ENCODE results near the gene ADCY3. TPM values are rescaled to one million over a fixed set of nuclear protein-coding genes. Genes with fewer than 3 reads are reported as not detected.

The ADCY3 gene
- total and polyA plus RNA-seq, 2 donors from 2014 or later: 21.1 to 44.6 TPM

DNA sequence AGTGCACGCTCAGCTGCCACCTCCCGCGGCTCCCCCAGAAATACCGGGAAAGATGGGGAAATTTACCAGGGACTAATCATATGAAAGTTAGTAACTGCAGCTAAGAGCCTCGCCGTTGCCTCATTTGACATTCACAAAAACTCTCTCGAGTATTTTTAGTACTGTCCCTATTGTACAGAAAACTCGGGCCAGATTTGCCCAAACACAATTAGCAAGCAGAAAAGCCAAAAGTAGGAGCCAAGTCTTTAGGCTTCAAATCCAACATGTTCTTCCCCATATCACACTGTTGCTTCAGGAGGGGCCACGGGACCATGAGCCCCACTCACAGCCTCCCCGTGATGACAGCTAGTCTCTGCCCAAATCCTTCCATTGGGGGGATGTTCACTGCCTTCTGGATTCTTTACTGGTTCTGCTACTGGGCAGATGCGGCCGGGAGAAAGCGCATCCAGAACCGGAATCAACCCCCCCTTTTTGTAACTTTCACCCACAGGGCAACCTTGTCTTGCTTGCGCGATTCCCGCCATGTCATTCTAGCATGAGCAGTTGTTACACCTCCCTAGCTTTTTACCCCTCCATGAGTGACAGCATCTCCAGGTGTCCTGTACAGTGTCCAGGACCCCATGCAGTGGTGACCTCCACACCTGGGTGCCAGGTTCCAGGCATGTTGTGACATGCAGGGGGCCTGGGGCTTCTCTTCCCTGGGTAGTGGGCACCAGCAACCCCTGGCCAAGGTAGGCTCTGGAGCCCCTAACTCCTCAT is 91.6 kb downstream of the ADCY3 start:
- Histone ChIP-seq H3K4me3 (ENCODE audit: low read length in 3 of 3) (no peak overlapping the region), H3K36me3 (ENCODE audit: control insufficient read depth in 2 of 3, insufficient read depth in 3 of 3, low read length in 3 of 3) (no peaks in the 10 kb centered on the region), H3K27ac (ENCODE audit: low read depth in 2 of 2, low read length in 2 of 2) (no peak overlapping the region), H3K9ac (ENCODE audit: low read length in 3 of 3) (no peak overlapping the region), H3K4me1 (ENCODE audit: control insufficient read depth in 2 of 3, insufficient read depth in 2 of 3, low read depth in 1 of 3, low read length in 3 of 3) (peaks cover 0 to 6% (median 5%) of the 10 kb centered on the region in 3 donors), H3K27me3 (ENCODE audit: control insufficient read depth, insufficient read depth, low read length) (no peaks in the 10 kb centered on the region), H3K9me3 (ENCODE audit: control insufficient read depth in 2 of 3, insufficient read depth in 1 of 3, low read length in 3 of 3) (no peaks in the 10 kb centered on the region)
- intact Hi-C loops (cut with DNase I): loop anchor here (5.0 kb wide), 1 partner anchor 416 kb away; no protein-coding TSS in a partner anchor
- FAIRE-seq: no peak
- peak in 1 of 5 donors; percentile 33 for DNase-seq
- TF ChIP-seq, protein P1, sequence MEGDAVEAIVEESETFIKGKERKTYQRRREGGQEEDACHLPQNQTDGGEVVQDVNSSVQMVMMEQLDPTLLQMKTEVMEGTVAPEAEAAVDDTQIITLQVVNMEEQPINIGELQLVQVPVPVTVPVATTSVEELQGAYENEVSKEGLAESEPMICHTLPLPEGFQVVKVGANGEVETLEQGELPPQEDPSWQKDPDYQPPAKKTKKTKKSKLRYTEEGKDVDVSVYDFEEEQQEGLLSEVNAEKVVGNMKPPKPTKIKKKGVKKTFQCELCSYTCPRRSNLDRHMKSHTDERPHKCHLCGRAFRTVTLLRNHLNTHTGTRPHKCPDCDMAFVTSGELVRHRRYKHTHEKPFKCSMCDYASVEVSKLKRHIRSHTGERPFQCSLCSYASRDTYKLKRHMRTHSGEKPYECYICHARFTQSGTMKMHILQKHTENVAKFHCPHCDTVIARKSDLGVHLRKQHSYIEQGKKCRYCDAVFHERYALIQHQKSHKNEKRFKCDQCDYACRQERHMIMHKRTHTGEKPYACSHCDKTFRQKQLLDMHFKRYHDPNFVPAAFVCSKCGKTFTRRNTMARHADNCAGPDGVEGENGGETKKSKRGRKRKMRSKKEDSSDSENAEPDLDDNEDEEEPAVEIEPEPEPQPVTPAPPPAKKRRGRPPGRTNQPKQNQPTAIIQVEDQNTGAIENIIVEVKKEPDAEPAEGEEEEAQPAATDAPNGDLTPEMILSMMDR (IDR thresholded peaks at IDR 0.05; ENCODE audit: borderline replicate concordance, extremely low read depth, insufficient read depth): no peak

DNA sequence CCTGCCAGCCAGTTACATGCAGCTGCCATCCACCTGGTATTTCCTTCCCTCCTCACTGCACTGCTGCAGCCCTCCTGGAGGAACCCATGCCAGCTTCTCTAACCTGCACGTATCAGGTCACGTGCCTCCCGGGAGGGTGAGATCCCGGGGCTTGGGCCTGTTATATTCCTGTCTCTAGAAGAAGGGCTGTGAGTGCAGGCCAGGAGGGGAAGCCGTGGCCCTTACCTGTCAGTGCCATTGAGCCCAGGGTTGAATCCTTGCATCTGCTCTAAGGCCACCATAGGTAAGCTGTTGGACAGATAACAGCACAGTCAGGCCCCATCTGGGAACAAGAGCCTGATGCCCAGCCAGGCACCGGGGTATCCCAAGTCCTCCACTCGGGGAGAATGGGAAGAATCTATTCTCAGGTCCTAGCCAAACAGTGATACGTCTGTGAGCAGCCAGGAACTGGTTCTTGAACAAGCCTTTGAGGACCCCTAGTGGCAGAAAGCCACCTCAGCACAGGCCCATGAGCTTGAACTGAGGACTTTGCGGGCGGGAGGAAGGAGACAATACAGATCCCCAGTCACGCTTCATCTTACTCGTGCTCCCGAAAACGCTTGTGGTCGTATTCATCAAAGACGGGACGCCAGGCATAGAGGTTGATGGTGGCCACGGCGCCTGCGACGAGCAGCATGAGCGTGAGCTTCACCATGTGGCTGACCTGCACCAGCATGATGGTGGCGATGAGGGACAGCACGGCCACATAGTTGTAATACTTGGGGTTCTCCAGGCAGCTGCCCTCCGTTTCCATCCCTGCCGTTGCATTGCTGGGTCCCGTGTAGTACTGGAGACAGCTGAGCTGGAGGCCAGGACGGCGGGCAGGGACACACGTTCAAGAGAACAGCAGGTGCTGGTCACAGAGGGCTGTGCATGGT is 92.5 kb downstream of the ADCY3 start:
- no peak for FAIRE-seq
- Histone ChIP-seq H3K4me3 (ENCODE audit: low read length in 3 of 3) (no peak overlapping the region), H3K9me3 (ENCODE audit: control insufficient read depth in 2 of 3, insufficient read depth in 1 of 3, low read length in 3 of 3) (no peaks in the 10 kb centered on the region), H3K36me3 (ENCODE audit: control insufficient read depth in 2 of 3, insufficient read depth in 3 of 3, low read length in 3 of 3) (peaks cover 0 to under 1% (median 0%) of the 10 kb centered on the region in 3 donors), H3K27ac (ENCODE audit: low read depth in 2 of 2, low read length in 2 of 2) (no peak overlapping the region), H3K9ac (ENCODE audit: low read length in 3 of 3) (no peak overlapping the region), H3K27me3 (ENCODE audit: control insufficient read depth, insufficient read depth, low read length) (no peaks in the 10 kb centered on the region), H3K4me1 (ENCODE audit: control insufficient read depth in 2 of 3, insufficient read depth in 2 of 3, low read depth in 1 of 3, low read length in 3 of 3) (peaks cover 0 to 6% (median 5%) of the 10 kb centered on the region in 3 donors)
- DNase-seq: peak in 4 of 5 donors; percentile 86 to 94 (median 90)
- intact Hi-C loops (cut with DNase I): loop anchor here (5.0 kb wide), 1 partner anchor 415 kb away; no protein-coding TSS in a partner anchor
- TF ChIP-seq, protein P1 (IDR thresholded peaks at IDR 0.05; ENCODE audit: borderline replicate concordance, extremely low read depth, insufficient read depth): peak; percentile 96

DNA sequence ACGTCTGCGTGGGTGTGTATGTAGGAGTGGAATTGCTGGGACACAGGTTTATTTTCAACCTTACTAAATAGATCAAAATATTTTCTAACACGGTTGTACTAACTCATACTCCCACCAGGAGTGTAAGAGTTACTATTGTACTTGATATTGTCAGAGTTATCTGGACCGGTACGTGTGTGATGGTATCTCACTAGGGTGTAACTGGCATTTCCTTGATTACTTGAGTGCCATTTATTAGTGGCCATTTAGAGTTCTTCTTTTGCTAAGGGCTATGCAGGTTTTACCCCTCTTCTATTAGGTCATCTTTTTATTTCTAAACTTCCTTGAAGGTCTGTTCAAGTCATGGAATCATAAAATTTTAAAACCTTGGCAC is 93.3 kb downstream of the ADCY3 start:
- peaks cover 0 to 6% (median 5%) of the 10 kb centered on the region in 3 donors for H3K4me1 ChIP-seq (ENCODE audit: control insufficient read depth in 2 of 3, insufficient read depth in 2 of 3, low read depth in 1 of 3, low read length in 3 of 3)
- no peak overlapping the region for H3K27ac ChIP-seq (ENCODE audit: low read depth in 2 of 2, low read length in 2 of 2)
- intact Hi-C loops (cut with DNase I): loop anchor here (5.0 kb wide), 1 partner anchor 414 kb away; no protein-coding TSS in a partner anchor
- H3K9me3 ChIP-seq (ENCODE audit: control insufficient read depth in 2 of 3, insufficient read depth in 1 of 3, low read length in 3 of 3): no peaks in the 10 kb centered on the region
- H3K4me3 ChIP-seq (ENCODE audit: low read length in 3 of 3): no peak overlapping the region
- H3K27me3 ChIP-seq (ENCODE audit: control insufficient read depth, insufficient read depth, low read length): no peaks in the 10 kb centered on the region
- no peak overlapping the region for H3K9ac ChIP-seq (ENCODE audit: low read length in 3 of 3)
- DNase-seq (no peak), FAIRE-seq (no peak)
- peaks cover 0 to 6% (median 0%) of the 10 kb centered on the region in 3 donors for H3K36me3 ChIP-seq (ENCODE audit: control insufficient read depth in 2 of 3, insufficient read depth in 3 of 3, low read length in 3 of 3)
- TF ChIP-seq, protein P1 (IDR thresholded peaks at IDR 0.05; ENCODE audit: borderline replicate concordance, extremely low read depth, insufficient read depth): no peak
